IMR-90 (cell line): ENCODE data around the gene DNAJC28. TPM values are rescaled to one million over a fixed set of nuclear protein-coding genes. Genes with fewer than 3 reads are reported as not detected.

ENCODE experiments used
- ATAC-seq: fragments of 200-7000 bp; cut with Tn5 transposase; 2 replicates; pipeline ENCODE4 v1.9.1; 2020; ENCODE audit warnings: low read depth, mild to moderate bottlenecking, moderate library complexity
- BruUV-seq: library from RNA; stranded (reverse); fragments of 400-500 nt; replicated peaks from 2 replicates; lab custom pipeline; 2021; lab: Mats Ljungman, UMichigan
- CTCF ChIA-PET: fragments of 300-600 bp; formaldehyde crosslinking; extraction: SDS; loops from one replicate; lab custom pipeline; 2021; ENCODE audit warnings: antibody characterized with exemption; lab: Yijun Ruan, JAX
- POLR2A ChIA-PET: fragments of 300-600 bp; sonication (Branson Sonifier 250); formaldehyde crosslinking; loops from one replicate; lab custom pipeline; 2022; ENCODE audit warnings: antibody characterized with exemption; ENCODE audit not compliant: unreplicated experiment; lab: Charles Lee
- DNase-seq: peaks from one replicate; pipeline ENCODE4 v3.0.0; 2013
- H2AFZ ChIP-seq: replicated peaks from 2 replicates; pipeline ENCODE3; 2013; ENCODE audit warnings: low read length, mild to moderate bottlenecking; ENCODE audit not compliant: poor library complexity
- H2AK5ac ChIP-seq: 2 replicates; pipeline ENCODE4 v1.6.1; 2013; ENCODE audit warnings: low read depth, low read length, inconsistent platforms
- H2AK9ac ChIP-seq: replicated peaks from 2 replicates; pipeline ENCODE3; 2013; ENCODE audit warnings: mild to moderate bottlenecking, low read depth, low read length, moderate library complexity; ENCODE audit not compliant: poor library complexity
- H2BK120ac ChIP-seq: 2 replicates; pipeline ENCODE4 v1.6.1; 2013; ENCODE audit warnings: low read depth, low read length, inconsistent platforms
- H2BK15ac ChIP-seq: 3 replicates; pipeline ENCODE4 v1.6.1; 2013; ENCODE audit warnings: low read depth, low read length, inconsistent platforms
- H2BK20ac ChIP-seq: 2 replicates; pipeline ENCODE4 v1.6.1; 2013; ENCODE audit warnings: low read depth, mild to moderate bottlenecking, inconsistent platforms, low read length, moderate library complexity
- H2BK5ac ChIP-seq: 2 replicates; pipeline ENCODE4 v1.6.1; 2013; ENCODE audit warnings: mild to moderate bottlenecking, low read depth, low read length, inconsistent platforms; ENCODE audit not compliant: poor library complexity, severe bottlenecking
- H3K14ac ChIP-seq: replicated peaks from 2 replicates; pipeline ENCODE4 v1.6.1; 2013; ENCODE audit warnings: low read depth, low read length, inconsistent platforms
- H3K18ac ChIP-seq: 2 replicates; pipeline ENCODE4 v1.6.1; 2013; ENCODE audit warnings: low read depth, low read length, control low read depth
- H3K23ac ChIP-seq: 2 replicates; pipeline ENCODE4 v1.6.1; 2013; ENCODE audit warnings: low read depth, low read length, inconsistent platforms
- H3K27ac ChIP-seq: 2 replicates; pipeline ENCODE4 v1.5.1; 2013; ENCODE audit warnings: mild to moderate bottlenecking, control low read depth, low read length; ENCODE audit not compliant: insufficient read depth
- H3K27me3 ChIP-seq: 2 replicates; pipeline ENCODE4 v1.6.1; 2013; ENCODE audit warnings: low read length; ENCODE audit not compliant: control insufficient read depth, insufficient read depth
- H3K36me3 ChIP-seq: 2 replicates; pipeline ENCODE4 v1.6.1; 2013; ENCODE audit warnings: low read length, mixed read lengths; ENCODE audit not compliant: control insufficient read depth, insufficient read depth
- H3K4ac ChIP-seq: 2 replicates; pipeline ENCODE4 v1.6.1; 2013; ENCODE audit warnings: low read depth, low read length, inconsistent platforms
- H3K4me1 ChIP-seq: 2 replicates; pipeline ENCODE4 v1.6.1; 2013; ENCODE audit warnings: low read length, mixed read lengths; ENCODE audit not compliant: control insufficient read depth, insufficient read depth
- H3K4me2 ChIP-seq: 2 replicates; pipeline ENCODE4 v1.6.1; 2013; ENCODE audit warnings: low read depth, mild to moderate bottlenecking, control low read depth, low read length, moderate library complexity
- H3K4me3 ChIP-seq: 2 replicates; pipeline ENCODE4 v1.5.1; 2013; ENCODE audit warnings: low read depth, mild to moderate bottlenecking, control low read depth, low read length, moderate library complexity; ENCODE audit not compliant: insufficient read depth
- H3K56ac ChIP-seq: 2 replicates; pipeline ENCODE4 v1.6.1; 2013; ENCODE audit warnings: low read length, inconsistent platforms; ENCODE audit not compliant: insufficient read depth; ENCODE audit errors: extremely low read depth
- H3K79me1 ChIP-seq, 2 experiments: 2 replicates each; pipeline ENCODE4 v1.6.1; 2013; ENCODE audit warnings: low read length in 2 of 2, inconsistent platforms in 1 of 2, low read depth in 1 of 2
- H3K9ac ChIP-seq: 2 replicates; pipeline ENCODE4 v1.6.1; 2013; ENCODE audit warnings: low read depth, low read length, control low read depth
- H3K9me1 ChIP-seq: 2 replicates; pipeline ENCODE4 v1.6.1; 2013; ENCODE audit warnings: low read length, inconsistent platforms; ENCODE audit not compliant: insufficient read depth
- H3K9me3 ChIP-seq: 2 replicates; pipeline ENCODE4 v1.6.1; 2013; ENCODE audit warnings: low read length; ENCODE audit not compliant: control insufficient read depth, insufficient read depth
- H4K20me1 ChIP-seq: 2 replicates; pipeline ENCODE4 v1.6.1; 2013; ENCODE audit warnings: low read length, inconsistent platforms; ENCODE audit not compliant: insufficient read depth
- H4K5ac ChIP-seq: 2 replicates; pipeline ENCODE4 v1.6.1; 2013; ENCODE audit warnings: mild to moderate bottlenecking, low read depth, low read length, control low read depth
- H4K8ac ChIP-seq, 2 experiments: 2 replicates each; pipeline ENCODE4 v1.6.1; 2013; ENCODE audit warnings: low read depth in 2 of 2, low read length in 2 of 2, control low read depth in 1 of 2, inconsistent platforms in 1 of 2
- H4K91ac ChIP-seq: 2 replicates; pipeline ENCODE4 v1.6.1; 2013; ENCODE audit warnings: low read depth, low read length, inconsistent platforms; ENCODE audit not compliant: insufficient read depth
- FOS ChIP-seq: fragments of 150-350 bp; IDR thresholded peaks from 2 replicates; pipeline ENCODE4 v1.6.1; 2016; ENCODE audit warnings: low read depth, low read length
- NFE2L2 ChIP-seq: fragments of 150-350 bp; IDR thresholded peaks from 2 replicates; pipeline ENCODE4 v1.6.1; 2016; ENCODE audit warnings: low read depth, mild to moderate bottlenecking, low read length
- RAD21 ChIP-seq: IDR thresholded peaks from 2 replicates; pipeline ENCODE4 v1.6.1; 2012; ENCODE audit warnings: low read length, improper control_type of control experiment
- RFX5 ChIP-seq: IDR thresholded peaks from 2 replicates; pipeline ENCODE4 v1.8.0; 2012; ENCODE audit warnings: low read depth, mild to moderate bottlenecking, low read length, moderate library complexity
- WGBS, 2 experiments: methylation state at CpG; one replicate each; pipeline versions ENCODE4 v1.1.5 to v1.1.7; 2013; ENCODE audit warnings: missing lambda C conversion rate in 2 of 2; ENCODE audit not compliant: insufficient read length in 1 of 2; ENCODE audit errors: extremely low coverage in 2 of 2; 5-methylcytosine and 5-hydroxymethylcytosine counted together
- dilution Hi-C: fragments of 300-500 bp; cut with HindIII; formaldehyde crosslinking; loops from one replicate; pipeline ENCODE4 v1.14.3; 2018; ENCODE audit warnings: low sequenced_read_pairs; ENCODE audit not compliant: unreplicated experiment
- in situ Hi-C: fragments of 300-500 bp; cut with MboI; formaldehyde crosslinking; loops from 3 replicates; pipeline ENCODE4 v1.14.3; 2019; ENCODE audit warnings: low sequenced_read_pairs, inconsistent platforms, mixed read lengths
- intact Hi-C: fragments of 100-400 bp; cut with micrococcal nuclease; formaldehyde crosslinking; loops from 2 replicates; pipeline ENCODE4 v1.10.0; 2022
- polyA plus RNA-seq, 3 experiments: library from polyadenylated mRNA; depleted of rRNA; stranded (reverse); fragments of >200 nt; gene quantifications; 2 replicates each; pipeline ENCODE4 v1.2.3, GENCODE V29; 2012; ENCODE audit warnings: low replicate concordance in 1 of 3
- total RNA-seq: library from RNA; depleted of rRNA; stranded (reverse); fragments of >200 nt; gene quantifications from 2 replicates; pipeline ENCODE4 v1.2.3, GENCODE V29; 2012
- TF ChIP-seq, protein P1 (sequence below): fragments of 150-350 bp; IDR thresholded peaks from 2 replicates; pipeline ENCODE4 v1.6.1; 2016; ENCODE audit warnings: low read depth, mild to moderate bottlenecking, low read length, moderate library complexity, borderline replicate concordance

Gene DNAJC28
- total and polyA plus RNA-seq, 2 of the 4 experiments (the other 2 are of a cell fraction): 0.54 to 0.65 TPM

DNA sequence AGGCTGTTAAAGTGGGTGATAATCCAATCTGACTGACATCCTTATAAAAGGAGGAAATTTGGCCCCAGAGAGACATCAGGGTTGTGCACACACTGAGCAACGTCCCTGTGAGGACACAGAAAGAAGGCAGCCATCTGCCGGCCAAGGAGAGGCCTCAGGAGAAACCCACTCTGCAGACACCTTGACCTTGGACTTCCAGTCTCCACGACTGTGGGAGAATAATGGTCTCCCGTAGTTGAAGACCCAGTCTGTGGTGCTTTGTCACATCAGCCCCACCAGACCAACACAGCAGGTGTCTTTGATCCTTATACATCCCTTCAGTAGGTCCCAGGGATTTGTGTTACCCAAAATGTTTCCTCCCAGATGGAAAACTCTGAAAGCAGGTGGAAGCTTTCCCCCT lies 4.2 kb upstream of the DNAJC28 start:
- H2AK5ac ChIP-seq: no peak overlapping the region
- no peaks in the 10 kb centered on the region for H3K36me3 ChIP-seq
- ChIA-PET CTCF (no interaction called here), POLR2A (no interaction called here)
- DNase-seq (no peak), ATAC-seq (no peak)
- no peak for TF ChIP-seq FOS
- no peak for TF ChIP-seq RFX5
- no peak for TF ChIP-seq NFE2L2
- no peak for TF ChIP-seq RAD21
- TF ChIP-seq, protein P1, sequence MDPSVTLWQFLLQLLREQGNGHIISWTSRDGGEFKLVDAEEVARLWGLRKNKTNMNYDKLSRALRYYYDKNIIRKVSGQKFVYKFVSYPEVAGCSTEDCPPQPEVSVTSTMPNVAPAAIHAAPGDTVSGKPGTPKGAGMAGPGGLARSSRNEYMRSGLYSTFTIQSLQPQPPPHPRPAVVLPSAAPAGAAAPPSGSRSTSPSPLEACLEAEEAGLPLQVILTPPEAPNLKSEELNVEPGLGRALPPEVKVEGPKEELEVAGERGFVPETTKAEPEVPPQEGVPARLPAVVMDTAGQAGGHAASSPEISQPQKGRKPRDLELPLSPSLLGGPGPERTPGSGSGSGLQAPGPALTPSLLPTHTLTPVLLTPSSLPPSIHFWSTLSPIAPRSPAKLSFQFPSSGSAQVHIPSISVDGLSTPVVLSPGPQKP: no peak
- H2AK9ac ChIP-seq: no peak overlapping the region
- H3K27me3 ChIP-seq: peaks cover 8% of the 10 kb centered on the region; the same call in 1 of the 2 replicates
- dilution Hi-C loops: no loop called here
- no peak overlapping the region for H2BK120ac ChIP-seq
- no peak overlapping the region for H3K56ac ChIP-seq
- H2AFZ ChIP-seq: no peak overlapping the region
- no peak overlapping the region for H2BK20ac ChIP-seq
- no peak overlapping the region for H3K4ac ChIP-seq
- no peak overlapping the region for H2BK5ac ChIP-seq
- H3K14ac ChIP-seq: no peak overlapping the region
- intact Hi-C loops: no loop called here
- in situ Hi-C loops: no loop called here
- peaks cover 3% of the 10 kb centered on the region; the same call in 1 of the 2 replicates for H3K4me1 ChIP-seq
- H3K79me1 ChIP-seq: 0 out of 4 replicates have a peak, but pooled peaks cover 0 to 2% of the 10 kb centered on the region in 2 experiments
- no peaks in the 10 kb centered on the region for H3K9me3 ChIP-seq
- no peak overlapping the region for H3K23ac ChIP-seq
- H4K91ac ChIP-seq: no peak overlapping the region
- H3K4me2 ChIP-seq: no peak overlapping the region
- H3K18ac ChIP-seq: no peak overlapping the region
- H4K8ac ChIP-seq: no peak overlapping the region
- no TSS peak for BruUV-seq
- H4K5ac ChIP-seq: no peak overlapping the region
- H3K9ac ChIP-seq: no peak overlapping the region
- no peak overlapping the region for H3K4me3 ChIP-seq
- no peak overlapping the region for H3K27ac ChIP-seq
- WGBS, 2 experiments: 39% methylated on average over 3 of the region's 4 CpGs; no CpG with 5 or more reads in 1 of the 2 experiments
- H4K20me1 ChIP-seq: no peaks in the 10 kb centered on the region
- H3K9me1 ChIP-seq: 0 out of 2 replicates have a peak, but pooled peaks cover 4% of the 10 kb centered on the region
- H2BK15ac ChIP-seq: no peak overlapping the region
